ENCODE data around the gene CES3.

The CES3 gene

GRCh38 chr16:67013233-67013822 is 52.3 kb downstream of the CES3 start:
- DNase-seq: no peak

GRCh38 chr16:67013823-67014633 is 53.0 kb downstream of the CES3 start:
- peak; percentile 85 for DNase-seq

GRCh38 chr16:67014634-67015312 is 53.7 kb downstream of the CES3 start:
- DNase-seq: no peak

GRCh38 chr16:67015313-67015731 is 54.3 kb downstream of the CES3 start:
- DNase-seq: no peak

GRCh38 chr16:67016143-67016542 is 55.1 kb downstream of the CES3 start:
- no peak for DNase-seq

- DNase-seq: no peak
Measured at GRCh38 chr16:67016681-67017420, 55.8 kb downstream of the CES3 start.

- no peak for DNase-seq
Measured at GRCh38 chr16:67017421-67017750, 56.3 kb downstream of the CES3 start.

- peak; percentile 90 for DNase-seq
Measured at GRCh38 chr16:67017810-67018488, 56.9 kb downstream of the CES3 start.

GRCh38 chr16:67019171-67019570 is 58.1 kb downstream of the CES3 start:
- no peak for DNase-seq

GRCh38 chr16:67021321-67021720 is 60.3 kb downstream of the CES3 start:
- no peak for DNase-seq

GRCh38 chr16:67022531-67023214 is 61.6 kb downstream of the CES3 start:
- DNase-seq: no peak

GRCh38 chr16:67023689-67024088 is 62.6 kb downstream of the CES3 start:
- DNase-seq: no peak
